IPS-15b (cell line): ENCODE results near the gene CEP44.
"Not testable (repeated sequence)": the region's sequence is repeated elsewhere in the genome, so short reads cannot be mapped to it uniquely, and the experiment has no call there.

ENCODE experiments used
- H3K27me3 ChIP-seq: one replicate; pipeline ENCODE4 v1.6.1; 2013; ENCODE audit warnings: low read length; ENCODE audit not compliant: control insufficient read depth, insufficient read depth
- H3K36me3 ChIP-seq: one replicate; pipeline ENCODE4 v1.6.1; 2013; ENCODE audit warnings: low read length; ENCODE audit not compliant: control insufficient read depth, insufficient read depth
- H3K4me1 ChIP-seq: one replicate; pipeline ENCODE4 v1.6.1; 2013; ENCODE audit warnings: mild to moderate bottlenecking, low read length; ENCODE audit not compliant: control insufficient read depth, insufficient read depth
- H3K4me3 ChIP-seq: one replicate; pipeline ENCODE4 v1.5.1; 2013; ENCODE audit warnings: low read depth, low read length
- H3K9ac ChIP-seq: one replicate; pipeline ENCODE4 v1.6.1; 2013; ENCODE audit warnings: low read depth, mild to moderate bottlenecking, low read length
- H3K9me3 ChIP-seq: one replicate; pipeline ENCODE4 v1.6.1; 2013; ENCODE audit warnings: mild to moderate bottlenecking, low read length; ENCODE audit not compliant: control insufficient read depth, insufficient read depth

CEP44 gene

GRCh38 chr4:174375422-174375821, 91.7 kb downstream of the CEP44 start:
- Histone ChIP-seq H3K9me3 (no peaks in the 10 kb centered on the region), H3K4me3 (no peak overlapping the region), H3K9ac (no peak overlapping the region), H3K27me3 (no peaks in the 10 kb centered on the region), H3K4me1 (peaks cover 4% of the 10 kb centered on the region), H3K36me3 (no peaks in the 10 kb centered on the region)

GRCh38 chr4:174377613-174378012, 93.9 kb downstream of the CEP44 start:
- Histone ChIP-seq H3K9ac (no peak overlapping the region), H3K4me3 (no peak overlapping the region)

GRCh38 chr4:174378951-174379350, 95.2 kb downstream of the CEP44 start:
- H3K9ac ChIP-seq, result no peak overlapping the region
- no peaks in the 10 kb centered on the region for H3K9me3 ChIP-seq
- no peak overlapping the region for H3K4me3 ChIP-seq
- no peaks in the 10 kb centered on the region for H3K27me3 ChIP-seq
- peaks cover 13% of the 10 kb centered on the region for H3K4me1 ChIP-seq
- no peaks in the 10 kb centered on the region for H3K36me3 ChIP-seq

More at GRCh38 chr4:174377613-174378012, 93.9 kb downstream of the CEP44 start:
- peaks cover 13% of the 10 kb centered on the region for H3K4me1 ChIP-seq
- H3K9me3 ChIP-seq, result no peaks in the 10 kb centered on the region
- H3K36me3 ChIP-seq, result no peaks in the 10 kb centered on the region
- no peaks in the 10 kb centered on the region for H3K27me3 ChIP-seq

- H3K27me3 ChIP-seq, H3K36me3 ChIP-seq, H3K4me3 ChIP-seq, H3K9me3 ChIP-seq, H3K9ac ChIP-seq: not testable (repeated sequence)
- peaks cover 13% of the 10 kb centered on the region for H3K4me1 ChIP-seq
Measured at GRCh38 chr4:174380206-174380605, 96.5 kb downstream of the CEP44 start.

- H3K36me3 ChIP-seq, result no peaks in the 10 kb centered on the region
- no peaks in the 10 kb centered on the region for H3K9me3 ChIP-seq
- no peak overlapping the region for H3K4me3 ChIP-seq
- H3K4me1 ChIP-seq, result peaks cover 13% of the 10 kb centered on the region
- no peaks in the 10 kb centered on the region for H3K27me3 ChIP-seq
- no peak overlapping the region for H3K9ac ChIP-seq
Measured at GRCh38 chr4:174380699-174381439, 97.2 kb downstream of the CEP44 start.

GRCh38 chr4:174381440-174381800, 97.7 kb downstream of the CEP44 start:
- H3K9ac ChIP-seq, result no peak overlapping the region
- peaks cover 13% of the 10 kb centered on the region for H3K4me1 ChIP-seq

More at GRCh38 chr4:174381440-174381800, 97.7 kb downstream of the CEP44 start:
- H3K27me3 ChIP-seq, result no peaks in the 10 kb centered on the region
- no peak overlapping the region for H3K4me3 ChIP-seq
- no peaks in the 10 kb centered on the region for H3K36me3 ChIP-seq
- H3K9me3 ChIP-seq, result no peaks in the 10 kb centered on the region
